ENCODE measurements around the gene TSR2. TPM values are rescaled to one million over a fixed set of nuclear protein-coding genes. Genes with fewer than 3 reads are reported as not detected.

The TSR2 gene
- total and polyA plus RNA-seq, 2 donors from 2014 or later = 48.0 to 70.2 TPM

GRCh38 chrX:54435121-54435520 is 5.1 kb upstream of the TSR2 start:
- Histone ChIP-seq H3K27ac (ENCODE audit: low read depth in 2 of 2, low read length in 2 of 2) (no peak overlapping the region), H3K4me3 (ENCODE audit: low read length in 3 of 3) (no peak overlapping the region), H3K27me3 (ENCODE audit: control insufficient read depth, insufficient read depth, low read length) (no peaks in the 10 kb centered on the region), H3K9ac (ENCODE audit: low read length in 3 of 3) (no peak overlapping the region), H3K36me3 (ENCODE audit: control insufficient read depth in 2 of 3, insufficient read depth in 3 of 3, low read length in 3 of 3) (no peaks in the 10 kb centered on the region), H3K9me3 (ENCODE audit: control insufficient read depth in 2 of 3, insufficient read depth in 1 of 3, low read length in 3 of 3) (no peaks in the 10 kb centered on the region), H3K4me1 (ENCODE audit: control insufficient read depth in 2 of 3, insufficient read depth in 2 of 3, low read depth in 1 of 3, low read length in 3 of 3) (no peaks in the 10 kb centered on the region)
- intact Hi-C loops (cut with DNase I) = no loop called here
- no peak for DNase-seq
- no peak for FAIRE-seq
- no peak for TF ChIP-seq CTCF (IDR thresholded peaks at IDR 0.05; ENCODE audit: borderline replicate concordance, extremely low read depth, insufficient read depth)

GRCh38 chrX:54442790-54443189 is 2.6 kb downstream of the TSR2 start:
- no peak for TF ChIP-seq CTCF (IDR thresholded peaks at IDR 0.05; ENCODE audit: borderline replicate concordance, extremely low read depth, insufficient read depth)
- H3K9ac ChIP-seq (ENCODE audit: low read length in 3 of 3) = no peak overlapping the region
- DNase-seq (no peak), FAIRE-seq (no peak)
- H3K27me3 ChIP-seq (ENCODE audit: control insufficient read depth, insufficient read depth, low read length) = no peaks in the 10 kb centered on the region
- no peak overlapping the region for H3K4me3 ChIP-seq (ENCODE audit: low read length in 3 of 3)
- no peak overlapping the region for H3K27ac ChIP-seq (ENCODE audit: low read depth in 2 of 2, low read length in 2 of 2)
- intact Hi-C loops (cut with DNase I) = no loop called here
- no peaks in the 10 kb centered on the region for H3K36me3 ChIP-seq (ENCODE audit: control insufficient read depth in 2 of 3, insufficient read depth in 3 of 3, low read length in 3 of 3)
- peaks cover 0 to 6% (median 0%) of the 10 kb centered on the region in 3 donors for H3K4me1 ChIP-seq (ENCODE audit: control insufficient read depth in 2 of 3, insufficient read depth in 2 of 3, low read depth in 1 of 3, low read length in 3 of 3)
- H3K9me3 ChIP-seq (ENCODE audit: control insufficient read depth in 2 of 3, insufficient read depth in 1 of 3, low read length in 3 of 3) = no peaks in the 10 kb centered on the region

- H3K36me3 ChIP-seq (ENCODE audit: control insufficient read depth in 2 of 3, insufficient read depth in 3 of 3, low read length in 3 of 3) = no peaks in the 10 kb centered on the region
- intact Hi-C loops (cut with DNase I) = no loop called here
Observed at GRCh38 chrX:54444752-54445151, 4.5 kb downstream of the TSR2 start.

More at GRCh38 chrX:54444752-54445151, 4.5 kb downstream of the TSR2 start:
- H3K9me3 ChIP-seq (ENCODE audit: control insufficient read depth in 2 of 3, insufficient read depth in 1 of 3, low read length in 3 of 3) = no peaks in the 10 kb centered on the region
- H3K27ac ChIP-seq (ENCODE audit: low read depth in 2 of 2, low read length in 2 of 2) = no peak overlapping the region
- H3K9ac ChIP-seq (ENCODE audit: low read length in 3 of 3) = no peak overlapping the region
- peaks cover 0 to 6% (median 0%) of the 10 kb centered on the region in 3 donors for H3K4me1 ChIP-seq (ENCODE audit: control insufficient read depth in 2 of 3, insufficient read depth in 2 of 3, low read depth in 1 of 3, low read length in 3 of 3)
- no peak for TF ChIP-seq CTCF (IDR thresholded peaks at IDR 0.05; ENCODE audit: borderline replicate concordance, extremely low read depth, insufficient read depth)
- no peak overlapping the region for H3K4me3 ChIP-seq (ENCODE audit: low read length in 3 of 3)
- FAIRE-seq = no peak
- no peak for DNase-seq
- no peaks in the 10 kb centered on the region for H3K27me3 ChIP-seq (ENCODE audit: control insufficient read depth, insufficient read depth, low read length)
